Measurements from ENCODE around the gene GCNA. TPM values are rescaled to one million over a fixed set of nuclear protein-coding genes. Genes with fewer than 3 reads are reported as not detected.
"Not testable (repeated sequence)": the region's sequence is repeated elsewhere in the genome, so short reads cannot be mapped to it uniquely, and the experiment has no call there.

GCNA gene
- total and polyA plus RNA-seq, 10 of the 15 experiments (the other 5 are each of a cell fraction or from before 2014, with no cell fraction given) = 0.37 to 1.6 (median 0.90) TPM

DNA sequence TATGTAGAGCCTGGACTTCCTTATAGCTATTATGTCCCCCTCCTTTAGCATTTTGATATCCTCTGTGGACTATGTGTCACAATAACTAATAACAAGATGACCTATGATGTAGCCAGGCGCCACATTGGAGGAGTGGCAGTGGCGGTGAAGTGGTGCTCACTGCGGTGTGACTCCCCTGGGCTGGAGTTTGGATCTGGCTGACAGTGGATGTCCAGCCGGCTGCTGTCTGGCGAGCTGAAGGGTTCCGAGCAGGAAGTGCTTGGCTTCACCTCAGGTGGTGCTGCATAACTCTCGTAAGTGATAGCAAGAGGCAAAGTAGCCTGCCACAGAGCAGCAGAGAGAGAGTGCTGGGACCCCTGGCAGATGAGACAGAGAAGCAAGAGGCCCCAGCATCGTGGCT, 15.0 kb downstream of the GCNA start:
- FAIRE-seq, CTCF ChIA-PET: not testable (repeated sequence)

GRCh38 chrX:71599965-71600364, 21.7 kb downstream of the GCNA start:
- no peaks in the 10 kb centered on the region for H3K79me2 ChIP-seq (ENCODE audit: control insufficient read depth, insufficient read depth, low read length)
- H3K9me3 ChIP-seq (replicated peaks; ENCODE audit: control insufficient read depth, insufficient read depth, low read length) = no peaks in the 10 kb centered on the region
- in situ Hi-C loops (cut with MboI) (no loop called here), intact Hi-C loops (cut with micrococcal nuclease; ENCODE audit: unreplicated experiment) (no loop called here)
- ATAC-seq (no peak), FAIRE-seq (no peak), DNase-seq (ENCODE audit: low read depth, low spot score) (no peak)
- ChIA-PET CTCF (interaction anchor here (1.1 kb wide), 1 partner anchor 52 kb away, joined by 3 read pairs; no protein-coding TSS in a partner anchor), RAD21 (ENCODE audit: unreplicated experiment) (interaction anchor here (0.5 kb wide), 1 partner anchor 86 kb away, joined by 3 read pairs; no protein-coding TSS in a partner anchor), POLR2A (no interaction called here), SMC1A (ENCODE audit: uncharacterized antibody, unreplicated experiment) (interaction anchor here (0.7 to 1.6 kb wide), 3 partner anchors 9 to 50 kb away, joined by 3 to 6 read pairs (median 5); no protein-coding TSS in a partner anchor)
- no peaks in the 10 kb centered on the region for H3K27me3 ChIP-seq (replicated peaks in 1 of 2; ENCODE audit: control insufficient read depth in 2 of 2, insufficient read depth in 2 of 2, low read length in 1 of 2)
- H3K36me3 ChIP-seq (ENCODE audit: control insufficient read depth in 2 of 2, insufficient read depth in 2 of 2, low read length in 1 of 2) = no peaks in the 10 kb centered on the region; a peak in 1 of 4 replicates
- no peak overlapping the region for H3K4me2 ChIP-seq (ENCODE audit: control insufficient read depth, insufficient read depth)
- H3K4me1 ChIP-seq (ENCODE audit: control insufficient read depth, insufficient read depth, low read length) = no peaks in the 10 kb centered on the region
- 98% methylated on average over 2 of the region's 2 CpGs for WGBS (ENCODE audit: insufficient coverage, insufficient replicate concordance, low lambda C conversion rate, missing lambda C conversion rate)
- TF ChIP-seq E2F4 (IDR thresholded peaks at IDR 0.05; ENCODE audit: low read depth, low read length) (no peak), TCF12 (IDR thresholded peaks at IDR 0.05; ENCODE audit: low read depth, low read length) (no peak), NR2F1 (conservative IDR thresholded peaks at IDR 0.05) (no peak), ASH2L (IDR thresholded peaks at IDR 0.05; ENCODE audit: borderline replicate concordance, low read depth) (no peak), ATF7 (IDR thresholded peaks at IDR 0.05; ENCODE audit: low read depth) (no peak), BRCA1 (IDR thresholded peaks at IDR 0.05; ENCODE audit: low read depth, low read length) (no peak), JUND (IDR thresholded peaks at IDR 0.05; ENCODE audit: low read depth, low read length) (no peak), TBL1XR1 (IDR thresholded peaks at IDR 0.05; ENCODE audit: low read depth, low read length) (no peak), CHD2 (IDR thresholded peaks at IDR 0.05; ENCODE audit: borderline replicate concordance, low read depth, low read length) (no peak)
- TF ChIP-seq, protein P1, sequence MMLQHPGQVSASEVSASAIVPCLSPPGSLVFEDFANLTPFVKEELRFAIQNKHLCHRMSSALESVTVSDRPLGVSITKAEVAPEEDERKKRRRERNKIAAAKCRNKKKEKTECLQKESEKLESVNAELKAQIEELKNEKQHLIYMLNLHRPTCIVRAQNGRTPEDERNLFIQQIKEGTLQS (IDR thresholded peaks at IDR 0.05; ENCODE audit: borderline replicate concordance, extremely low read depth, low read depth, low read length) = no peak
- no TSS peak for BruUV-seq (replicated peaks)
- H4K20me1 ChIP-seq (ENCODE audit: control insufficient read depth, insufficient read depth) = no peaks in the 10 kb centered on the region
- no peak overlapping the region for H3K9ac ChIP-seq (ENCODE audit: control insufficient read depth, insufficient read depth, low read length)
- no peak overlapping the region for H3K4me3 ChIP-seq
- H2AFZ ChIP-seq (ENCODE audit: control insufficient read depth, low read depth, low read length) = no peak overlapping the region
- H3K27ac ChIP-seq (ENCODE audit: control insufficient read depth, insufficient read depth) = no peak overlapping the region

More for the DNA sequence above, 15.0 kb downstream of the GCNA start:
- BruUV-seq (replicated peaks); H3K4me3 ChIP-seq; H3K9me3 ChIP-seq (replicated peaks; ENCODE audit: control insufficient read depth, insufficient read depth, low read length); H3K36me3 ChIP-seq (ENCODE audit: control insufficient read depth in 2 of 2, insufficient read depth in 2 of 2, low read length in 1 of 2); intact Hi-C loops (cut with micrococcal nuclease; ENCODE audit: unreplicated experiment); H3K27me3 ChIP-seq (replicated peaks in 1 of 2; ENCODE audit: control insufficient read depth in 2 of 2, insufficient read depth in 2 of 2, low read length in 1 of 2); H3K9ac ChIP-seq (ENCODE audit: control insufficient read depth, insufficient read depth, low read length); RAD21 ChIA-PET (ENCODE audit: unreplicated experiment); DNase-seq (ENCODE audit: low read depth, low spot score); POLR2A ChIA-PET; H2AFZ ChIP-seq (ENCODE audit: control insufficient read depth, low read depth, low read length); H3K79me2 ChIP-seq (ENCODE audit: control insufficient read depth, insufficient read depth, low read length); H4K20me1 ChIP-seq (ENCODE audit: control insufficient read depth, insufficient read depth); H3K4me1 ChIP-seq (ENCODE audit: control insufficient read depth, insufficient read depth, low read length); H3K27ac ChIP-seq (ENCODE audit: control insufficient read depth, insufficient read depth); in situ Hi-C loops (cut with MboI); H3K4me2 ChIP-seq (ENCODE audit: control insufficient read depth, insufficient read depth); SMC1A ChIA-PET (ENCODE audit: uncharacterized antibody, unreplicated experiment); ATAC-seq: not testable (repeated sequence)
- WGBS (ENCODE audit: insufficient coverage, insufficient replicate concordance, low lambda C conversion rate, missing lambda C conversion rate) = 90% methylated on average over 6 of the region's 8 CpGs
